SH-SY5Y (cell line): ENCODE data around the gene GPR42.

ENCODE experiments used
- GATA2 ChIP-seq: IDR thresholded peaks from 2 replicates; pipeline ENCODE4 v1.6.1; 2011; ENCODE audit warnings: mild to moderate bottlenecking, low read depth, low read length
- GATA3 ChIP-seq: IDR thresholded peaks from 2 replicates; pipeline ENCODE4 v1.6.1; 2011; ENCODE audit warnings: low read depth, mild to moderate bottlenecking, low read length, moderate library complexity

The GPR42 gene

DNA sequence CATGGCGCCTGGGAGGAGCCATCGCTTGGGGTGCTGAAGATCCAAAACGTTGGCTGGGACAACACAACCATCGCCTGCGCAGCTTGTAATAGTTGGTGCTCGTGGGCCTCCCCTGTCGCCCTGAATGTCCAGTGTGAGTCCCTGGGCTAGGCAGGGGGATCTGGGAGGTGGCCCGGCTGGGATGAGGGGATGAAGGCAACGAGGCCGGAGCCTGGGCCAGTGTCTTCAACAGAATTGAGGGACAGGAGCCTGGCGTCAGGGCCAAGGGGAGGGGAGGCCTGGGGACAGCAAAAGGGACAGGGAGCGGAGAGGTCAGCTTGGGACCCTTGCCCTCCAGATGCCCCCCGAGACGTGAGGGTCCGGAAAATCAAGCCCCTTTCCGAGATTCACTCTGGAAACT is 29.9 kb upstream of the GPR42 start:
- no peak for TF ChIP-seq GATA3
- TF ChIP-seq GATA2, result no peak

DNA sequence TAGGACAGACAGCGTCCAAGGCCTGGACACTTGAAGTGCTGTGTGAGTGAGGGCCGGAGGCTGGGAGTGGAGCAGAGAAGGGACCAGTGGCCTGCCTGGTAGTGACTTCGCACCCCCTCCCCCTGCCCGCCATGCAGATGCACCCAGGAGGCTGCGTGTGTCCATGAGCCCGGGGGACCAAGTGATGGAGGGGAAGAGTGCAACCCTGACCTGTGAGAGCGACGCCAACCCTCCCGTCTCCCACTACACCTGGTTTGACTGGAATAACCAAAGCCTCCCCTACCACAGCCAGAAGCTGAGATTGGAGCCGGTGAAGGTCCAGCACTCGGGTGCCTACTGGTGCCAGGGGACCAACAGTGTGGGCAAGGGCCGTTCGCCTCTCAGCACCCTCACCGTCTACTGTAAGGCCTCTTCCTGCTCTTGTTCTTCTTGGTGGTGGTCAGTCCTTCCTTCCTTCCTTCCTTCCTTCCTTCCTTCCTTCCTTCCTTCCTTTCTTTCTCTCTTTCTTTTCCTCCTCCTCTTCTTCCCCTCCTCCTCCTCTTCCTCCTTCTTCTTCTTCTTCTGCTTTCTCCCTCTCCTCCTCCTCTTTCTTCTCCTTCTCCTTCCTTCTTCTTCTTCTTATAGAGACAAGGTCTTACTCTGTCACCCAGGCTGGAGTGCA is 29.2 kb upstream of the GPR42 start:
- TF ChIP-seq GATA3 (no peak), GATA2 (no peak)

- TF ChIP-seq GATA3, result no peak
- no peak for TF ChIP-seq GATA2
These were observed 28.4 kb upstream of the GPR42 start for GRCh38 chr19:35342430-35342829.

DNA sequence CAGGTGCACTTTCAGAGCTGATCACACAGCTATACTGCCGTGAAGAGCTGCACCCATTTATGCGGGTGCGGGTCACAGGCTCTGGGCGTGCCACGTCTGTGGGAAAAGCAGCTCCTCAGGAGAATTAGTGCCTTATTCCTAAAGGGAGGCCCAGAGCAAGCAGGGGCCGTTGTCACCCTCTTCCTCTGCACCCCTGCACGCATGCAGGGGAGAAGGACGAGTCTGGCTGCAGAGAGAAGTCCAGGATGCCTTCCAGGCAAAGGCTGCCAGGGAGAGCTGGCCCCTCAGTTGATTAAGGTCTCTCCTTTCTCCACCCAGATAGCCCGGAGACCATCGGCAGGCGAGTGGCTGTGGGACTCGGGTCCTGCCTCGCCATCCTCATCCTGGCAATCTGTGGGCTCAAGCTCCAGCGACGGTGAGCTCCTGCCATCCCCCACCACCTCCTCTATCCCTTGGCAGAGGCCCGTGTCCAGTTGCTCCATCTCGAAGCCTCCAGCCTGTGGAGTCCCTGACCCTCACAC is 26.3 kb upstream of the GPR42 start:
- TF ChIP-seq GATA3, result no peak
- no peak for TF ChIP-seq GATA2

DNA sequence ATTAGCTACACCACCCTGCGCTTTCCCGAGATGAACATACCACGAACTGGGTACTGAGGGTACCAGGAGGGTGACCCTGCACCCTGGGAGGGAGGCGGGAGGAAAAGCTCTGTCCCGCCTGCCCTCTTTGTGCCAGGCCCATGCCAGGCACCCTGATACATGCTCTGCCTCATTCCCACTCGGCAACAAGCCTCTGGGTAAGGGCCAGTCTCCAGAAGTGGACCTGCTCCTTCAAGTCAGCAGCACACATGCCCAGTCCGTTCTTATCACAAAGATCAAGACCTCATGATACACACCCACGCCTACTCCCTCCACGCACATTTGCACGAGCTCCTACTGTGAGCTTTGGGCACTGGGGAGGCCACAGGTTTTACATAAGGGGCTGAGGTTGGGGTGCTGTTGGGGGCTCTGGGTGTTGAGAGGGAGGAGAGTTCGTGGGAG is 25.2 kb upstream of the GPR42 start:
- TF ChIP-seq GATA3 (no peak), GATA2 (no peak)

DNA sequence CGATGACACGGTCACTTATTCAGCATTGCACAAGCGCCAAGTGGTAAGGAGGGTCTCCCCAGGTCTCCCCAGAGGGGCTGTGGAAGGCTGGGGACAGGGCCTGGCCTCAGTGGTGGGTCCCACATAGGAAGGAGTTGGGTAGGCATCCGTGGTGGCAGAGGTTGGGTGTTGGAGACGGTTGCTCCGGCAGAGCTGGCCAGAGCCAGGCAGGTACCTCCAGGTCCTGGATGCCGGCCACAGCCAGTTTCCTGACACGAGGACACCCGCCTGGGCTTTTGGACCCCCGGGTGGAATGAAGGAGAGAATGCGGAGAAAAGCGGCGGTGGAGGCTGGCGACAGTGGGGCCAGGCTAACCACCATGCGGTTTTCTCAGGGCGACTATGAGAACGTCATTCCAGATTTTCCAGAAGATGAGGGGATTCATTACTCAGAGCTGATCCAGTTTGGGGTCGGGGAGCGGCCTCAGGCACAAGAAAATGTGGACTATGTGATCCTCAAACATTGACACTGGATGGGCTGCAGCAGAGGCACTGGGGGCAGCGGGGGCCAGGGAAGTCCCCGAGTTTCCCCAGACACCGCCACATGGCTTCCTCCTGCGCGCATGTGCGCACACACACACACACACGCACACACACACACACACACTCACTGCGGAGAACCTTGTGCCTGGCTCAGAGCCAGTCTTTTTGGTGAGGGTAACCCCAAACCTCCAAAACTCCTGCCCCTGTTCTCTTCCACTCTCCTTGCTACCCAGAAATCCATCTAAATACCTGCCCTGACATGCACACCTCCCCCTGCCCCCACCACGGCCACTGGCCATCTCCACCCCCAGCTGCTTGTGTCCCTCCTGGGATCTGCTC is 24.4 kb upstream of the GPR42 start:
- no peak for TF ChIP-seq GATA3
- no peak for TF ChIP-seq GATA2

DNA sequence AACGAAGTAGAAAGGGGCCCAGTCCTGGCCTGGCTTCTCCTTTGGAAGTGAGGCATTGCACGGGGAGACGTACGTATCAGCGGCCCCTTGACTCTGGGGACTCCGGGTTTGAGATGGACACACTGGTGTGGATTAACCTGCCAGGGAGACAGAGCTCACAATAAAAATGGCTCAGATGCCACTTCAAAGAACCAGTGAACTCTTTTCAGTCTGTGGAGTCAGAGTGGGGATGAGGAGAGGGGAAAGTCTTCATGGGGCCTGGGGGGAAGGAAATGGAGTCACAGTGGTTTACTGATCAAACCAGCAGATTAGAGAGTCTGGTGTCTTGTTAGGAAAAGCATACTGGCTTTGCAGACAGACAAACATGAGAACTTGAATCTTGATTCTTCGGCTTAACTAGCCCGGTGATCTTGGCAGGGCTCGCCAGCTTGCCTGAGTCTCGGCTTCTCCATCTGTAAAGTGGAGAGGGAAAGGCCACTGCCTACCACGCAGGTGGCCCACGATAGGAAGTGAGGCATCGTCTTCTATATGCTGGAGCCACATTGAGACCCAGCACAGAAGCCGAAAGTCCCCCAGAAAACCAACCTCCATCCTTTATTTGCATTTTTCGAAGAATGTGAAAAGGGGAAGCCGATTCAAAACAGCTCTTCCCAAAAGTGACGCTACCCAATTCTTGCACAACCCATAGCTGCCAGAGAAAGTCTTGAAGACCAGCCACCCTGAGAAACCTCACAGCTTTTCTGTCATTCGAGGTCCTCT is 23.5 kb upstream of the GPR42 start, which contains the start of gene FFAR1:
TSS of gene FFAR1 (plus strand) at position 732 of the 759 bp plus-strand sequence. CDS start 3,650 bp downstream, outside the sequence.
- TF ChIP-seq GATA3 (no peak), GATA2 (no peak)

DNA sequence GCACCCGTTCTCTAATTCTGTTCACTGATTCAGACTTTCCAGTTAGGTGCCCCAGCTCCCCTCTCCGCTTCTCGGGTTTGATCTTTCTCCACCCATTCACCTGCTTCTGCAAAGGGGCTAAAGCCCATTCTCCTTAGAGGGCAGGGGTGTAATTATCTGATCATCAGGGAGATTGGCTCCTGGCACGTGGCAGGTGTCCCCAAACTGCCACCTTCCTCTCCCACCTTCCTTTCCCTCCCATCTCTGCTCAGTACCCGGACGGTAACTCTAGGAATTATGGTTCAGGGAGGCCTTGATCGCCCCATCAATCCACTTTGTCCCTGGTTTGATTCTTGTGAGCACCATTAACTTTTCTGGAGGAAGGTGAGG is 23.0 kb upstream of the GPR42 start:
- TF ChIP-seq GATA3, result no peak
- TF ChIP-seq GATA2, result no peak

- TF ChIP-seq GATA2 (no peak), GATA3 (no peak)
These were observed 21.8 kb upstream of the GPR42 start for GRCh38 chr19:35348911-35349611.

GRCh38 chr19:35349614-35350521 is 21.0 kb upstream of the GPR42 start:
- TF ChIP-seq GATA2 (no peak), GATA3 (no peak)

GRCh38 chr19:35350591-35350990 is 20.3 kb upstream of the GPR42 start:
- no peak for TF ChIP-seq GATA3
- TF ChIP-seq GATA2, result no peak

DNA sequence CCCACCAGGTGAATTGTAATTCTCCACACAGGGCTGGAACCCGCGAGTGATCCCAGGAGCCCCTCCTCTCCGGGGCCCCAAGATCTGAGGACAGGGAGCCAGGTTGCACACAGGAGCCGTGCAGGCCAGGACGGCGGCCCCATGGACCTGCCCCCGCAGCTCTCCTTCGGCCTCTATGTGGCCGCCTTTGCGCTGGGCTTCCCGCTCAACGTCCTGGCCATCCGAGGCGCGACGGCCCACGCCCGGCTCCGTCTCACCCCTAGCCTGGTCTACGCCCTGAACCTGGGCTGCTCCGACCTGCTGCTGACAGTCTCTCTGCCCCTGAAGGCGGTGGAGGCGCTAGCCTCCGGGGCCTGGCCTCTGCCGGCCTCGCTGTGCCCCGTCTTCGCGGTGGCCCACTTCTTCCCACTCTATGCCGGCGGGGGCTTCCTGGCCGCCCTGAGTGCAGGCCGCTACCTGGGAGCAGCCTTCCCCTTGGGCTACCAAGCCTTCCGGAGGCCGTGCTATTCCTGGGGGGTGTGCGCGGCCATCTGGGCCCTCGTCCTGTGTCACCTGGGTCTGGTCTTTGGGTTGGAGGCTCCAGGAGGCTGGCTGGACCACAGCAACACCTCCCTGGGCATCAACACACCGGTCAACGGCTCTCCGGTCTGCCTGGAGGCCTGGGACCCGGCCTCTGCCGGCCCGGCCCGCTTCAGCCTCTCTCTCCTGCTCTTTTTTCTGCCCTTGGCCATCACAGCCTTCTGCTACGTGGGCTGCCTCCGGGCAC is 19.3 kb upstream of the GPR42 start:
- TF ChIP-seq GATA2 (no peak), GATA3 (no peak)

DNA sequence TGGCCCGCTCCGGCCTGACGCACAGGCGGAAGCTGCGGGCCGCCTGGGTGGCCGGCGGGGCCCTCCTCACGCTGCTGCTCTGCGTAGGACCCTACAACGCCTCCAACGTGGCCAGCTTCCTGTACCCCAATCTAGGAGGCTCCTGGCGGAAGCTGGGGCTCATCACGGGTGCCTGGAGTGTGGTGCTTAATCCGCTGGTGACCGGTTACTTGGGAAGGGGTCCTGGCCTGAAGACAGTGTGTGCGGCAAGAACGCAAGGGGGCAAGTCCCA is 18.8 kb upstream of the GPR42 start:
- TF ChIP-seq GATA2 (no peak), GATA3 (no peak)
